Hematopoietic multipotent progenitor cell treated with erythropoietin and hydrocortisone succinate and interleukin-3 and kit ligand, for 15 days (in vitro differentiated cells): Measurements from ENCODE around the gene BPIFB6.

Experiments
- DNase-seq: peaks from one replicate; pipeline ENCODE4 v3.0.0-alpha.2; 2015; ENCODE audit warnings: low spot score

BPIFB6 gene

DNA sequence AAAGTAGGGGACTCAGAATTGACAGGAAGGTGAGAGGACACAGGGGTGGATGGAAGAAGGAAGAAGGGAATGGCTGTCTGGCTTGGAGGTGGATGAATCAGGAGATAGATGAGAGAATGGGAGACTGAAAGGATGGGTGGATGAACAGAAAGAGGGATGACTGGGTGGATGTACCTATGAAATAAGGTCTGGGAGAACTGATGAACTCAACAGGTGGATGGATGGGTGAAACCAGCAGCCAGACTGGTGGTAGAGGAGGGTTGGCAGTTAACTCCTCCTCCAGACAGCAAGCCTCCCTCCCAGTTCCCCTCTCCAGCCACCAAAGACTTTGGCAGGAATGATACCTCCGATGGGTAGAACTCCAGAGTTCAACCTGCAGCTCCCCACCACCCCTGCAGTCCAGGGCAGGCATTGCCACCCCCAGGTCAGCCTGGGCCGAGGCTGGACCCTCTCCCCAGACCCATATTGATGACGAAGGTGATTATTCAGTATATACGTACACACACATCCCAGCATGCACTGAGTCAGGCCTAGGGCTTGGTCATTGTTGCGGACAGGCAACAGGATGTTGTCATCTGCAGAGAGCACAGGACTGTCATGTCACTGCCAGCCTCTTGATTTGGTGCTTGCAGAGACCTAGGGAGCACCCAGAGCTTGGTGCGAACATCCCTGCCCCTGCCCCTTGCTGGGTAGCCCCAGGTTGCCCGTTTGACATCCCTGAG, 29.2 kb upstream of the BPIFB6 start:
- DNase-seq, result no peak

DNA sequence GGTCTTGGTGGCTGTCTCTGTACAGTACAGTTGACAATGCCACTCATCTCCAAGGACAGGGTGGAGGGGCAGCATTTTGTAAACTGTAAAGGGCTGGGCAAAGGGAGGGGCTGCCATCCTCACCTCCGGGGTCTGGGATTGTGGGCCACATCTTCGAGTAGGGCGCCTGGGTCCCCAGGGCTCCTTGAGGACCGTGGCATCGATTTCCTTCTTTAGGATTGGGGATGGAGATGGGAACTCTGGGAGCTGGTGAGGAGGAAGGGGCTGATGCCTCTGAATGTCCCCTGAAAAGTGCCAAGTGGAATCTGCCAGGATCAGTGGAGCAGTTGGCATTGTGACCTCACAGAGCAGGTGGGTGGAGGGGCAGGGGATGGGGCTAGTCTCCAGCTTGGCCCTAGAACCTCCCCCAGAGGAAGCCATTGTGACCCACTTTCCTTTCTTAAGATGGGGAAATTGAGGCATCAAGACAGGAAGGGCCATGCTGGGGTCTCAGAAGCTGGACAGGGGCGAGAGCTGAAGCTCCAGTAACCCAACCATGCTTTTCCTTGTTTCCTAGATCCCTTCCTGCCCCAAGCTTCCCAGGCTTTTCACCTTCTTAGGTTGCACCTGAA, 27.2 kb upstream of the BPIFB6 start, which contains the start of gene SUN5:
Gene SUN5 (minus strand): TSS at position 293 of the 611 bp plus-strand sequence. CDS start 93 bp downstream, at position 200.
- no peak for DNase-seq

DNA sequence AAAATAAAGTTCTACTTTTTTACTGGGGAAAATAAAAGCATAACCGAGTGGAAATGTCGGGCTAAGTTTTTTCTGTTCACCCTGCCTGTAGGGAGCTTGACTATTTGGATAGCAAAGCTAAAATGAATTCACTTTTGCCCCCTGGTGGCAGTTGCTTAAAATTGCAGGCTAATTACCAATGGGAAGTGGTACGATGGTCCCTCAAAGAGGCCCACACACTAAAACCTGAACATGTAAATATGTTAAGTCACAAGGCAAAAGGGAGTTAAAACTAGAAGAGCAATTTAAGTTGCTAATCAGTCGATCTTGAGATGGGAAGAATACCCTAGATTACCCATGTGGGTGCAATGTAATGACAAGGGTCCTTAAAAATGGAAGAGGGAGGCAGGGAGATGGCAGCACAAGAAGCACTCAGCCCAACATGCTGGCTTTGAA, 26.3 kb upstream of the BPIFB6 start:
- peak; percentile 29 for DNase-seq

DNA sequence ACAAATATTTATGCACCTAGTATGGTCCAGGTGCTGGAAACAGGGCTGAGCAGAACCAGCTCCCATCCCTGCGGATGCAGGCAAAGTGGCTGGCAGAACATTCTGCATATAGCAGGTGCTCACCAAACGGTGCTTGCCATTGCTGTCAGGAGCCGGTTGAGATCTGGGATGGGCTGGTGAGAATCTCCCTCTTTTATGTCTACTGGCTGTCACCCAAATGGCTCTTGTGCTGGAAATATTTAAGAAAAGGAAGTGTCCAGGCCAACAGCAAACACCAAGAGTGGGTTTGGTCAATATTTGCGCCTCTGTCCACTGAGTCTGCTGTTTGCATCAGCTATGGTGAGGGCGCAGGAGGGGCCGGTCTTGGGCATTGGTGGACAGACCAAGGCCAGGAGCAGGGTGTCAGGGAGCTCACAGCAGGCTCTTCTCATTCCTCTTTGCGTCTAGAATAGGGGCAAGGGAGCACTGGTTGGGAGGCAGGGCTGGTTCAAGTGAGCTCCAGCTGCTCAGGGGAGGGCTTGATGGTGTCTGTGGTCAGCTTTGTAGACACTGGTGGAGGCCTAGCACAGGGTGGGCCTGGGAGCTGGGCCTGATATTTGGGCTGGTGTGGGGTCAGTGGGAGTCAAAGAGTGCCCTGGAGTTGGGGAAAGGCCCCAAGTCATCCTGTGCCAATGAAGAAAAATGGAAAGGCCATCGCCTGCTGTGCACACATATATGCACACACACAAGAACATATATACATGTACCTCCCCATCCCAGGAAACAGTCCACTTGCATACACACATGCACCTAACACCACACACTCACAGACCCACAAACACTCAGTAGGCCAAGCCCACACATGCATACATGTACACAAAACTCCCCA, 25.3 kb upstream of the BPIFB6 start:
- DNase-seq, result no peak

DNA sequence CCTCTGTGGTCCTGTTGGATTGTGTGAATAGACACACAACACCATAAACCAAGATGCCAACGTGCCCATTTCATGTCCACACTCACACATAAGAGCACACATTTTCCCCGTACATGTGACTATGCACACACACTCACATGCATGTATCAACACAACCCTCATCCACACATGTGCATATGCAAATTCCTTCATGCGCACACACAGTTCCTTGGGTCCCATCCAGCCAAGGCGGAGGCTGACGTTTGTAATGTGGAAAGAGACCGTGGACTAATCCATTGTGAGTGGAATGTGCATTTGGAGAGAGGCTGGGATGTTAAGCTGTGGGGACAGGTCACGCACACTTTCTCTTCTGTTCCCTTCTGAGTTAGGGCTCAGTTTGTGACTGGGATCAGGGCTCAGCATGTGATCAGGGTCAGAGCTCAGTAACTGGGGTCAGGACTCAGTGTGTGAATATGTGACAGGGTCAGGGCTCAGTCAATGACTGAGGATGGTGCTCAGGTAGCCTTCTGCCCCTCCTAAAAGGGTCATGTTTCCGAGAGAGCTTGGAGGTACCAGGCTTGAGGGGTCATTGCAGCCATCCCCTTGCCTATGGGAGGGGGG, 24.6 kb upstream of the BPIFB6 start:
- DNase-seq, result no peak

DNA sequence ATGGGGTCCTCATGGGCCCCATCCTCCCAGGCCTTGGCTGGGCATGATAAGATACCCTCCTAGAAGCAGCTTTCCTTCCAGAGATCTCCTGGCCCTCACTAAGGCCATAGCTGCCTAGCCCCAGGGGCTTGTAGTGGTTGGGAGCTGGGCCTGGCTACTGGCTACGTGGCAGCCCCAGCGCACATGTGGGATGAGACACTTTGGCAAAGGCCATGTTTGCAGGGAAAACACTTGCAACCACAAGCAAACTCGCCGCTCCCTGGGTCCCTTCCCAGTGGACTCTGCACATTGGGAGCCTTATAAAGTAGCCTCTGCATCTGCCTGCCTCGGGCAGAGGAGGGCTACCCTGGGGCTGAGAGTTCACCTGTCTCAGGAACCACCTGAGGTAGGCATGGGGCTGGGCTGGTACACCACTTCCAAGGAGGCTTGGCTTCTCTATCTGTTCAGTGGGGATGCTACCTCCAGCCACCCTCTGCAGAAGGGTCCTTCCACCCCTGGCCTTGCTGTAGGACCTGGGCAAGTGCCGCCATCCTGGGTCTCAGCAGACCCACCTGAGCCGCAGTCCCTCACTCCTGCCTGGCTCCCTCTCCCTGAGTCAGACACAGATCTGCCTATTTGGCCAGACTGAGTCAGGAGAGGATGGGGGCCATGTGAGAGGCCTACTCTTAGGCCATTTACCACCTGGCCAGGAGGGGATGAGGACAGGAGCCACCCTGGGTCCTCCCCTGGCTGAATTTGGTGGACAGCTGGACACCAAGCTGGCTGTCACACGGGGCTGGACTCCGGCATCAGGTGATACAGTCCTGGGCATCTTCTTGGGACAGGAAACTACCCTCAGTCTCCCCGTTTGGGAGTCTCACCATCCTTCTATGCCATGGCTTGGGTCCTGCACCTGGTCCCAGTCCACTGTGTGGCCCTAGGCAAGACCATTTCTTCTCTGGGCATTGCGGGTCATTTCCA, 23.8 kb upstream of the BPIFB6 start, which contains the start of gene BPIFB2:
Gene BPIFB2 (plus strand): TSS at position 329 of the 960 bp plus-strand sequence. CDS start 871 bp downstream, outside the sequence.
- no peak for DNase-seq

DNA sequence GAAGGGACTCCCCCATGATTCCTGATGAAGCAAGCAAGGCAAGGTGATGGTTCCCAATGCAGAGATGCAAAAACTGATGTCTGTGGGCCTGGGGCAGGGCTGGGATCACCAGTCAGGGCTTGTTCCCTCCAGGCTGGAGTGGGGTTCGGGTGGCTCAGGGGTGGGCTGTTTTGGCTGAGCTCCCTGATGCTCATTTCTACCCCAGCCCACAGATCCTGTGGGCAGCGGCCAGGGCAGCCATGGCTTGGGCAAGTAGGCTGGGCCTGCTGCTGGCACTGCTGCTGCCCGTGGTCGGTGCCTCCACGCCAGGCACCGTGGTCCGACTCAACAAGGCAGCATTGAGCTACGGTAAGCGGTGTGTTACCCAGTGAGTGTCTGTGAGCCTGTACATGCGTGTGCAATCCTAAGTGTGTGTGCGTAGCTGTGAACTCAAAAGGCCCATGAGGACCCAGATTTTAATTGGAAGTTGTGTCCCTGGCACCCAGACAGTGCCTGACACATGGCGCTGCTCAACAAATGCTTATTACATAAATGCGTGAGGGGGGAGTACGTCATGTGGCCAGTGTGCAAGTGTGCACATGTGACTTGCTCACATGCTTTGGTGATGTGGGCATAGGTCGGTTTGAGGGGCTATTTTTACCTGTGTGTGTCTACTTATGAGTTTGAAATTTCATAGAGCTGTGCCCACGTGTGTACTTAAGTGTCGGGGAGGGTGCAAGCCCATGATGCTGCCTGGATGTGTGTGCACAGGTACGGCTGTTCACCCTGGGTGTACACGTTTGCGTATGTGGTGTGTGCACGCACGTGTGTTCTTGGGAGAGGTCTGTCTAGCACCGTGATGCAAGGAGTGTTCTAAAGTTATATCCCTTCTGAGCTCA, 22.9 kb upstream of the BPIFB6 start:
- DNase-seq, result no peak

DNA sequence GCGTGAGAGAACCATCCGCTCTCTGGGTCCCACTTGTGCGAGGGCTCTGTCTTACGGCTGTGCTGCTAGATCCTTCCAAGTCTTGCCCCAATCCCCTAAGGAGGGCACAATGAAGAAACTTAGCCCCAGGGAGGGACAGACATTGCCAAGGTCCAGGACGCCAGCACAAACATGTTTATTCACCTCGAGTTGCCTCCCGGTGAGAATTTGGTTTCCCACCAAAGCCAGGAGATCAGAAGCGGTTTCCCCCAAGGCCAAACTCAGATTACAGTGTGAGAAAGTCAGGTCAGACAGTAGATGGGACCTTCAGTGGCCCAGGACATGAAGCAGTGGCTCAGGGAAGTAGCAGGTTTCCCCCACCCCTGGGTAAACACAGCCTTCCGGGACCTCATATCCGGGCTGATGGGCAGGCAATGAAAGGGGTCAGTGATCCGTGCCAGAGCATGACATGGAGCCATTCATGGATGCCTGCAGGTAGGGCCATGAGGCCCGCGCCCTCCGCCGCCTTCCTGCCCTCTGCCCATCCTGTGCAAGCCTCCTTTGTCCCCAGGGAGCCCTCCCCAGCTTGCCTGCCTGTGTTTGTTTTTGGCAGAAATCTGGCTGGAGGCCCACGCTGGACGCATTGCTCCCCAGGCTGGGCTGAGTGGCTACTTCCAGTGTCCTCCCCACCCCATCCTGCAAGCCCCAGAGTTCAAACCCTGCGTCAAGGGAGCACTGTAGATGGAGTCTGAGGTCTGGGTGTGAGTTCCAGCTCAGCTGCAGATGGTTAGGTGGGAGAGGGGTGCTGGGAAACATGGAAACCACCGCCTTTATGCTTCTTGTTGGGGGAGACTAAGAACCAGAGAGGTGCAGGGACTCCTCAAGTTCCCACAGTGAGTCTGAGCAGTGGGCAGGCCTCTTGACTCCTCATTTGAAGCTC, 22.0 kb upstream of the BPIFB6 start:
- DNase-seq, result no peak

DNA sequence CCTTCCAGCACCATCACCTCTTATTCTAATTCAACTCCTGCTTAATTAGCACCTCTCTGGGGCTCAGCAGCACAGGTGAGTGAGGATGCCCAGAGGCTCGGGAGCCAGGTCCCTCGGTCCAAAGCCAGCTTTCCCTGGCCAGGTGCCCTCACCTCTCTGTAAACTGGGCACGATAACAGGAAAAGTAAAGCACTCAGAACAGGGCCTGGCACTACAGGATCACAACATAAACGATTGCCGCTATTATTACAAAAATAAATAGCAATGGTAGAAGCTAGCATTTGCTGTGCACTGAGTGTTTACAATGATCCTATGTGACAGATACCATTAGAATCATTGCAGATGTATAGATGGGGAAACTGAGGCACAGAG, 21.3 kb upstream of the BPIFB6 start:
- no peak for DNase-seq

DNA sequence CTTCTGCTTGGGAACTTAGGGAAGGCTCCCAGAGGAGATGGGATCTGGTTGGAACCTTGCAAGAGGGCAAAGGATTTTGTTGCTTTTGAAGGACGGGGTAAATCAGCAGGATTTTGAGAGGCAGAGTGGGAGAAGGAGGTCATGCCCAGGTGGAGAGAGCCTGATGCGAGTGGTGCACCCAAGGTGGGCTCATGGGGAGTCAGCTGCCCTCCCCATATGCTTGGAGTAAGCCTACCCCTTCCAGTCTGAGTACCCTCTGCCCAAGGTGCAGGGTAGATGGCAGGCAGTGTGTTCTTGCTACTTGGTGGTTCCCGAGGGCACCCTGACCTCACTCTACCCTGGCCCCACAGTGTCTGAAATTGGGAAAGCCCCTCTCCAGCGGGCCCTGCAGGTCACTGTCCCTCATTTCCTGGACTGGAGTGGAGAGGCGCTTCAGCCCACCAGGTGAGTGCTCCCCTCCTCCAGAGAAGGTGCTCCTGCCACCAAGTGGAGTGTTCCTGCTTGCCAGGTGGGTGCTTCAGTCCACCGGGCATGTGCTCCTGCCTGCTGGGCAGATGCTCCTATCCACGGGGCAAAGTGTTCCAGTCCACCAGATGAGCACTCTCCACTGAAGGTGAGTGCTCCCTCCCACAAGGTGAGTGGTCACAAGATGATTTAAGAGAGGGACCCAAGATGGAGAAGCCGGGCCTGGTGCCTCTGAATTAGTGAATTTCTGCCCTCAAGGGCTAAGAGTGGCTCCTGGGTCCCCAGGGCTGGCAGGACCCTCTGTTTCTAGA, 20.6 kb upstream of the BPIFB6 start:
- no peak for DNase-seq

DNA sequence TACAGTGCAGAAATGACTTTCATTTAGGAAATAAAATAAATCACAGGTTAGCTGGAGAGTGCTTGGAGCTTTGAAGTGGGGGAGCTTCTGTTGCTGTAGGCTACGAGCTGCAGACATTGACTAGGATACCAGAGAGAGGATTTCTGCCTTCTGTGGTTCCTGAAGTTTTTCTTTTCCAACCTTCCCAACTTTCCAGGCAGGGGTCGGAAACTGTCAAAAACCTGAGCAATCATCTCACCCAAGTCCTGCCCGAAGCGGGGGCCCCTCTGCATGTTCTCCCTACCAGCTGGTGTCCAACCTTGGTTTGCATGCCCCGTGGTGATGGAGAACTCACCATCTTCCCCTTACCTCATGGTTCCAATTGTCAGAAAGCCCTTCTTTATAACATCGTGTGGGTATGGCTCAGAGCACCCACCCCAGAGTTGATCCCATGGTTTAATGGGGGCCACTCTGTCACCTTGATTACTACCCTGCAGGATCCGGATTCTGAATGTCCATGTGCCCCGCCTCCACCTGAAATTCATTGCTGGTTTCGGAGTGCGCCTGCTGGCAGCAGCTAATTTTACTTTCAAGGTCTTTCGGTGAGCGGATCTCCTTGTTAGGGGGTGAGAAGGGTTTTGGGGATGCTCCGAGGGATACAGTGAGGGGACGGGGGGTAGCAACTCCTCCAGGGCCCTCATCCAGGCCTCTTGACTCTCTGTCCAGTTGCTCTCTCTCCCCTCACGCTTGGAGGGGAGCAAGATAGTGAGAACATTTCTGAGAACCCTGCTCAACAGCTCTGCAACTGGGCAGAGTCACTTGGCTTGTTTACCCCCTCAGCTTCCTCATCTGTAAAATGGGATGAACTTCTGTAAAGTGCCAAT, 18.9 kb upstream of the BPIFB6 start:
- DNase-seq, result no peak

DNA sequence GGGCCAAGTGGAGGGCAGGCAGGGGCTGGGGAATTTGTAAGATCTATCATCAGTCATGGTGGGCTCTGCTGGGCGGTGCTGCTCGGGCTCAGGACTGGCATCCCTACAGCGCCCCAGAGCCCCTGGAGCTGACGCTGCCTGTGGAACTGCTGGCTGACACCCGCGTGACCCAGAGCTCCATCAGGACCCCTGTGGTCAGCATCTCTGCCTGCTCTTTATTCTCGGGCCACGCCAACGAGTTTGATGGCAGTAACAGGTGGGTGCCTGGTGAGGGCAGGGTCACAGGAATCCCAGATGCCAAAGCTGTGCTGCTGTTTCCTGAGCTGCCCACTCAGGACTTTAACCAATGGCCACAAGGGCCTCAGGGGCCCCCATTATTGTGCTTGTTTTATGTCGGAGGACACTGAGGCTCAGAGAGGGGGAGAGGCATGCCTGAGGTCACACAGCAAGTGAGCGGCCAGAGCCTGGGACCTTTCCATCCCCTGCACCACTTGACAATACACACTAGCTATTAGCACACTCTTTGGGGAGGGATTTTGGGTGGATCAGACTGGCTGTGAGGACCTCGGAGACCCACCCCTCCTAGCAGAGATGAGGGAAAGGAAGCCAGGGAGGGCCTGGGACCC, 17.6 kb upstream of the BPIFB6 start:
- DNase-seq, result no peak

DNA sequence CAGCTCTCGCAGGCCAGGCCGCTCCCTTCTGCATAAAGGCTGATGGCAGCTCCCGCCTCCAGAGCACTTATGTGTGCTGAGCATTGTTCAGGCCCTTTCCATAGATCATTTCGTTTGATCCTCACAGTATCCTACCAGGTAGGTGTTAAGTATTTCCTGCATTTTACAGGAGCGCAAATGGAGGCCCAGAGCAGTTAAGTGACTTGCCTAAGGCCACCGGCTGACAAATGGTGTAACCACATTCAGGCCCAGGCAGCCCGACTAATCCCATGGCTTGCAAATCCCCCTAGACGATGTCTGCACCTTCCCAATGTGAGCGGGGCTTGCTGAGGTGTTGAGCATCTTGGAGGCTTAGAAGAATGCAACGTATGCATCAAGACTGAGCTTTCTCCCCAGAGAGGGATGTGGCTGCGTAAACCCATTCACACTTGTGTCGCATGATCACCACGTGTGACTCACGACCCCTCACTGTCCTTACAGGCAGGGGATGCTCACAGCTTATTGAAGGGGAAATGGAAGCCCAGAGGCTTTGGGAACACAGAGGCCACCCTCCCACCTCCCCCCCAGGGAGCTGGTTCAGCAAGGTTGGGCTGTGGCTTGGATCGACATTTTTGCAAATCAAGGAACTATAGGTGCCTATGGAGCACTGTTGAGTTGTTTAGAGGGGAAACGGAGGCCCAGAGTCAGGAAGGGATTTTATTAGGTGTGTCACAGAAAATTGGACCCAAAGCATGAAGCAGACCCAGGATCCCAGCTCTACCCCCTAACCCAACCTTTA, 16.9 kb upstream of the BPIFB6 start:
- no peak for DNase-seq

DNA sequence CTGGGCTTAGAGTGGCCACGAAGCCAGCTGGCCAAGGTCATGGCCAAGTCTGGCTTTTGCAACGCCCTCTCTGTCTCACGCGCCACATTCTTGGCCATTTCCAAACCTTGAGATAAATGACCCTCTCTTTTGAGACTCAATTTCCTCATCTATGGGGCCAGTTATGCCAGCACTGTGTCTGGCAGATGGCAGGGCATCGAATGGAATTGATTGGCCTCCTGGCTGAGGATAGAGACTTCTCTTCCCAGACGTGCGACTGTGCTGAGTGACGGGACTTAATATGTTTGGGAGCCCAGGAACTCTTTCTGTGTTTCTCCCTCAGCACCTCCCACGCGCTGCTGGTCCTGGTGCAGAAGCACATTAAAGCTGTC, 16.3 kb upstream of the BPIFB6 start:
- no peak for DNase-seq

DNA sequence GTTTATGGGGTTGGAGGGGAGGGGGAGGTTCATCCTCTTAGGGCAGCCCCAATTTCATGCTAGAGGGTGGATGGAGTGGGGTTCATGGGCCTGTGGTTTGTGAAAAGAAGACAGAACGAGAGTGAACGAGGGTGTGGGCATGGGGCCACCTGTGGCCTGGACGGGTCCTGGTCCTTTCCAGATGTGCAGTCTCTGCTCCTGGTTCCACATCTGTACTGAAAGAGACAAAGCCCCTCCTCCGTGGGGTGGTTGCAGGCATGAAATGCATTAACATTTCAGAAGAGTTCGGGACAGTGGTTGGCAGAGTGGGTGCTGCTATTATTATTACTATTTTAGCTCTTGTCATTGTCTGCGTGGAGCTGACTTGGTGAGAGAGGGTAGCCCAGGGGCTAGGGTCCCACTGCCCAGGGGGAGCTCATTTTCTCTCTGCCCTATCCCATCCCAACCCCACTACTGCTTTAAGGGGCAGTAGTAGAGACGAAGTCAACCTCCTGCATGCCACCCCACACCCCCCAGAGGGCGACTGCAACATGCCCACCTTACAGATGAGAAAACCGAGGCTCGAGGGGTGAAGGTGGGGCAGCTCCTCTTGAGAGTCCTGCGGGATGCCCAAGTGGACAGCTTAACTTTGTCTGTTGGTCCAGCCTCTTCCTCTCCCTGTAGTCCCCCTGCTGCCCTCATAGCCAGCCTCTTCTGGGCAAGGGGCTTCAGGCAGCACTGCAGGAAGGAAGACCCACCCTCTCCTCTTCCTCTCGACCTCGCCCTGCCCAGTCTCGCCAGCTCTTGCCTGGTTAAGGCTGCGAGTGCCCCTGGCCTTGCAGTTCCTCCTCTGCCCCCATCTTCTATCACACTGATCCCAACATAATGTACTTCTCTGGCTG, 15.5 kb upstream of the BPIFB6 start:
- DNase-seq, result no peak
